GM12878 (cell line): ENCODE data around the gene ZFAND2B. TPM values are rescaled to one million over a fixed set of nuclear protein-coding genes. Genes with fewer than 3 reads are reported as not detected.

ENCODE experiments used
- ATAC-seq: fragments of 200-7000 bp; cut with Tn5 transposase; 3 replicates; pipeline ENCODE4 v1.9.1; 2020; ENCODE audit warnings: mild to moderate bottlenecking, moderate library complexity
- BruUV-seq: library from RNA; stranded (reverse); fragments of 400-500 nt; replicated peaks from 2 replicates; lab custom pipeline; 2021; lab: Mats Ljungman, UMichigan
- CTCF ChIA-PET: fragments of 300-600 bp; sonication (Branson Sonifier 250); formaldehyde crosslinking; extraction: SDS; loops from one replicate; lab custom pipeline; 2021; ENCODE audit warnings: inconsistent platforms; lab: Yijun Ruan, JAX
- POLR2A ChIA-PET: fragments of 350-600 bp; formaldehyde crosslinking; extraction: SDS; loops from one replicate; lab custom pipeline; 2021; ENCODE audit warnings: inconsistent platforms; lab: Charles Lee
- RAD21 ChIA-PET: fragments of 300-600 bp; sonication (Branson Sonifier 250); formaldehyde crosslinking; loops from one replicate; lab custom pipeline; 2023; ENCODE audit warnings: antibody characterized with exemption; ENCODE audit not compliant: unreplicated experiment; lab: Charles Lee
- SMC1A ChIA-PET: fragments of 300-600 bp; sonication (Branson Sonifier 250); formaldehyde crosslinking; loops from one replicate; lab custom pipeline; 2023; ENCODE audit not compliant: unreplicated experiment, uncharacterized antibody; lab: Charles Lee
- DNase-seq: peaks from one replicate; pipeline ENCODE4 v3.0.0-alpha.2; 2011; ENCODE audit warnings: low read depth, low spot score
- FAIRE-seq: peaks from 3 replicates; lab custom pipeline; 2011; peaks lifted over from hg19 to GRCh38; lab: Jason Lieb, UNC
- H2AFZ ChIP-seq: 2 replicates; pipeline ENCODE4 v1.6.0; 2011; ENCODE audit warnings: low read depth, low read length, control low read depth; ENCODE audit not compliant: control insufficient read depth
- H3K27ac ChIP-seq: 2 replicates; pipeline ENCODE4 v1.5.1; 2011; ENCODE audit warnings: control low read depth; ENCODE audit not compliant: control insufficient read depth, insufficient read depth
- H3K27me3 ChIP-seq, 2 experiments: replicated peaks in 1 of 2; 2 replicates each; pipeline versions ENCODE4 v1.6.0 to v1.6.1; 2011; ENCODE audit warnings: low read length in 1 of 2; ENCODE audit not compliant: control insufficient read depth in 2 of 2, insufficient read depth in 2 of 2
- H3K36me3 ChIP-seq, 2 experiments: 2 replicates each; pipeline ENCODE4 v1.5.1; 2011; ENCODE audit warnings: low read length in 1 of 2; ENCODE audit not compliant: control insufficient read depth in 2 of 2, insufficient read depth in 2 of 2
- H3K4me1 ChIP-seq: 2 replicates; pipeline ENCODE4 v1.6.1; 2011; ENCODE audit warnings: mild to moderate bottlenecking, low read length, moderate library complexity, mixed read lengths; ENCODE audit not compliant: control insufficient read depth, insufficient read depth
- H3K4me2 ChIP-seq: 2 replicates; pipeline ENCODE4 v1.6.0; 2011; ENCODE audit warnings: control low read depth; ENCODE audit not compliant: control insufficient read depth, insufficient read depth
- H3K4me3 ChIP-seq: fragments of 200-600 bp; sonication (generic); 2 replicates; pipeline ENCODE4 v1.5.1; 2016
- H3K79me2 ChIP-seq: 2 replicates; pipeline ENCODE4 v1.6.0; 2011; ENCODE audit warnings: low read length; ENCODE audit not compliant: control insufficient read depth, insufficient read depth
- H3K9ac ChIP-seq: 2 replicates; pipeline ENCODE4 v1.8.0; 2011; ENCODE audit warnings: low read length, control low read depth, mixed read lengths; ENCODE audit not compliant: control insufficient read depth, insufficient read depth
- H3K9me3 ChIP-seq: replicated peaks from 3 replicates; pipeline ENCODE4 v1.5.1; 2011; ENCODE audit warnings: mild to moderate bottlenecking, low read length; ENCODE audit not compliant: control insufficient read depth, insufficient read depth
- H4K20me1 ChIP-seq: 2 replicates; pipeline ENCODE4 v1.6.0; 2011; ENCODE audit not compliant: control insufficient read depth, insufficient read depth
- ATF2 ChIP-seq: IDR thresholded peaks from 2 replicates; pipeline ENCODE4 v1.6.1; 2012; ENCODE audit warnings: low read length, inconsistent platforms
- ATF3 ChIP-seq: IDR thresholded peaks from 2 replicates; pipeline ENCODE4 v1.6.1; 2011; ENCODE audit warnings: low read depth, mild to moderate bottlenecking, low read length, moderate library complexity, borderline replicate concordance; ENCODE audit errors: extremely low read depth
- ATF7 ChIP-seq: fragments of 450-650 bp; IDR thresholded peaks from 2 replicates; pipeline ENCODE4 v1.6.1; 2016; ENCODE audit warnings: low read depth, mild to moderate bottlenecking
- BACH1 ChIP-seq: fragments of 450-650 bp; IDR thresholded peaks from 2 replicates; pipeline ENCODE4 v1.6.1; 2017; ENCODE audit warnings: mild to moderate bottlenecking, borderline replicate concordance
- BHLHE40 ChIP-seq, 2 experiments: fragments of 450-650 bp in 1 of 2; IDR thresholded peaks; 2 replicates each; pipeline ENCODE4 v1.6.1; 2011 to 2017; ENCODE audit warnings: low read depth in 2 of 2, borderline replicate concordance in 1 of 2, improper control_type of control experiment in 1 of 2, low read length in 1 of 2, mild to moderate bottlenecking in 1 of 2
- EP300 ChIP-seq, 2 experiments: fragments of 150-350 bp in 1 of 2; IDR thresholded peaks; 2 replicates each; pipeline ENCODE4 v1.6.1; 2011 to 2012; ENCODE audit warnings: low read depth in 2 of 2, low read length in 2 of 2, borderline replicate concordance in 1 of 2, improper control_type of control experiment in 1 of 2, inconsistent platforms in 1 of 2; ENCODE audit not compliant: control insufficient read depth in 1 of 2
- GABPA ChIP-seq: IDR thresholded peaks from 2 replicates; pipeline ENCODE4 v1.6.1; 2014; ENCODE audit warnings: antibody characterized with exemption, low read depth, mild to moderate bottlenecking, inconsistent platforms
- HDAC6 ChIP-seq: fragments of 200-600 bp; sonication (generic); IDR thresholded peaks from one replicate; pipeline ENCODE4 v1.8.0; 2017; ENCODE audit warnings: antibody characterized with exemption; ENCODE audit not compliant: unreplicated experiment
- NFIC ChIP-seq: IDR thresholded peaks from 2 replicates; pipeline ENCODE4 v1.6.1; 2012; ENCODE audit warnings: low read depth, mild to moderate bottlenecking, inconsistent platforms, low read length, moderate library complexity
- RELB ChIP-seq: fragments of 450-650 bp; IDR thresholded peaks from 2 replicates; pipeline ENCODE4 v1.6.1; 2017; ENCODE audit warnings: low read depth, mild to moderate bottlenecking, moderate library complexity
- SPI1 ChIP-seq: IDR thresholded peaks from 2 replicates; pipeline ENCODE4 v1.6.1; 2011; ENCODE audit warnings: low read depth, mild to moderate bottlenecking, low read length, moderate library complexity, borderline replicate concordance; ENCODE audit not compliant: insufficient read depth
- TCF12 ChIP-seq: IDR thresholded peaks from 2 replicates; pipeline ENCODE4 v1.6.1; 2011; ENCODE audit warnings: low read depth, mild to moderate bottlenecking, low read length
- ZSCAN29 ChIP-seq: fragments of 450-650 bp; IDR thresholded peaks from 2 replicates; pipeline ENCODE4 v1.6.1; 2017; ENCODE audit warnings: mild to moderate bottlenecking, moderate library complexity
- WGBS: methylation state at CpG from one replicate; pipeline ENCODE4 v1.1.6; 2016; ENCODE audit warnings: low lambda C conversion rate; ENCODE audit not compliant: insufficient replicate concordance, insufficient coverage; ENCODE audit errors: missing lambda C conversion rate; 5-methylcytosine and 5-hydroxymethylcytosine counted together
- in situ Hi-C: fragments of 300-500 bp; cut with MboI; formaldehyde crosslinking; loops from 9 replicates; pipeline ENCODE4 v1.14.3; 2018; ENCODE audit warnings: mixed read lengths
- intact Hi-C: fragments of 100-400 bp; cut with micrococcal nuclease; formaldehyde crosslinking; loops from one replicate; pipeline ENCODE4 v1.14.2; 2022; ENCODE audit not compliant: unreplicated experiment
- polyA plus RNA-seq, 11 experiments: library from polyadenylated mRNA; depleted of rRNA in 4 of 11; unstranded in 6 of 11; stranded (reverse) in 5 of 11; fragments of >200 nt; fragmentation: Nextera tagmentation in 4 of 11; fragmentation: Illumina TruSeq in 1 of 11; extraction: Ambion mirVana in 4 of 11; extraction: Trizol in 1 of 11; gene quantifications; 1 replicate in 1 of 11; 2 replicates in 10 of 11; pipeline versions ENCODE4 v1.2.1 to v1.2.3, GENCODE V29; 2011 to 2016; ENCODE audit warnings: inconsistent platforms in 2 of 11, missing spikeins in 2 of 11, low read depth in 1 of 11
- total RNA-seq, 4 experiments: library from RNA; depleted of rRNA in 3 of 4; stranded (reverse); fragments of >200 nt in 3 of 4; fragmentation: Illumina TruSeq in 1 of 4; extraction: Trizol in 1 of 4; gene quantifications; 2 replicates each; pipeline versions ENCODE4 v1.2.1 to v1.2.3, GENCODE V29; 2013 to 2021
- TF ChIP-seq, protein P1 (sequence below): fragments of 450-650 bp; IDR thresholded peaks from 2 replicates; pipeline ENCODE4 v1.6.1; 2016; ENCODE audit warnings: mild to moderate bottlenecking
- TF ChIP-seq, protein P2 (sequence below): fragments of 450-650 bp; IDR thresholded peaks from 2 replicates; pipeline ENCODE4 v1.6.1; 2014; ENCODE audit warnings: mild to moderate bottlenecking

The ZFAND2B gene
- total and polyA plus RNA-seq, 10 of the 15 experiments (the other 5 are each of a cell fraction or from before 2014, with no cell fraction given): 5.4 to 28.1 (median 22.4) TPM

- Histone ChIP-seq H3K27ac (no peak overlapping the region), H3K4me2 (peak overlapping the region; percentile 92), H4K20me1 (0 out of 2 replicates have a peak, but pooled peaks cover 3% of the 10 kb centered on the region), H3K36me3 (peaks cover 8 to 9% of the 10 kb centered on the region in 2 experiments), H2AFZ (peak overlapping the region; percentile 92), H3K79me2 (peaks cover 38% of the 10 kb centered on the region), H3K27me3 (no peaks in the 10 kb centered on the region), H3K4me1 (peaks cover 16% of the 10 kb centered on the region), H3K9me3 (no peaks in the 10 kb centered on the region), H3K9ac (peak overlapping the region; percentile 50; the same call in 1 of the 2 replicates), H3K4me3 (peak overlapping the region; percentile 86)
- 6% methylated on average over 12 of the region's 12 CpGs for WGBS
- ChIA-PET SMC1A (interaction anchor here (0.7 to 8.6 kb wide), 9 partner anchors 9 to 359 kb away, joined by 3 to 98 read pairs (median 4); partner anchors contain the start of genes ABCB6, DNAJB2, GLB1L and STK16), CTCF (interaction anchor here (0.6 to 6.1 kb wide), 16 partner anchors 10 to 357 kb away, joined by 3 to 65 read pairs (median 4); partner anchors contain the start of genes CNPPD1, DNAJB2, GLB1L and NHEJ1), POLR2A (interaction anchor here (0.8 to 9.0 kb wide), 16 partner anchors 9 to 368 kb away, joined by 3 to 160 read pairs (median 4); partner anchors contain the start of genes ABCB6, ANKZF1, ATG9A and DNAJB2), RAD21 (interaction anchor here (0.8 to 5.1 kb wide), 11 partner anchors 9 to 134 kb away, joined by 3 to 53 read pairs (median 5); partner anchors contain the start of genes ANKZF1, ATG9A, DNAJB2 and GLB1L)
- intact Hi-C loops: loop anchor here (2.0 kb wide), 1 partner anchor 94 kb away; the partner anchor contains the start of gene NHEJ1
- in situ Hi-C loops: no loop called here
- no peak for DNase-seq
- no TSS peak for BruUV-seq
- ATAC-seq: peak; percentile 29
- peak; percentile 81 for FAIRE-seq
- TF ChIP-seq EP300 (IDR thresholded peaks at IDR 0.05; ENCODE audit: borderline replicate concordance in 1 of 2, control insufficient read depth in 1 of 2, low read depth in 2 of 2, low read length in 2 of 2): no peak
- no peak for TF ChIP-seq TCF12
- no peak for TF ChIP-seq RELB
- 0 out of 4 replicates have a peak, but pooled peaks of 1 of the 2 experiments have one; percentile 2 for TF ChIP-seq BHLHE40 (IDR thresholded peaks at IDR 0.05; ENCODE audit: borderline replicate concordance in 1 of 2, low read depth in 2 of 2, low read length in 1 of 2)
- TF ChIP-seq ATF7: peak; percentile 89
- no peak for TF ChIP-seq NFIC
- TF ChIP-seq, protein P1, sequence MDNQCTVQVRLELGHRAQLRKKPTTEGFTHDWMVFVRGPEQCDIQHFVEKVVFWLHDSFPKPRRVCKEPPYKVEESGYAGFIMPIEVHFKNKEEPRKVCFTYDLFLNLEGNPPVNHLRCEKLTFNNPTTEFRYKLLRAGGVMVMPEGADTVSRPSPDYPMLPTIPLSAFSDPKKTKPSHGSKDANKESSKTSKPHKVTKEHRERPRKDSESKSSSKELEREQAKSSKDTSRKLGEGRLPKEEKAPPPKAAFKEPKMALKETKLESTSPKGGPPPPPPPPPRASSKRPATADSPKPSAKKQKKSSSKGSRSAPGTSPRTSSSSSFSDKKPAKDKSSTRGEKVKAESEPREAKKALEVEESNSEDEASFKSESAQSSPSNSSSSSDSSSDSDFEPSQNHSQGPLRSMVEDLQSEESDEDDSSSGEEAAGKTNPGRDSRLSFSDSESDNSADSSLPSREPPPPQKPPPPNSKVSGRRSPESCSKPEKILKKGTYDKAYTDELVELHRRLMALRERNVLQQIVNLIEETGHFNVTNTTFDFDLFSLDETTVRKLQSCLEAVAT: peak; percentile 29; the same call in 1 of the 2 replicates
- TF ChIP-seq ATF3: no peak
- 0 out of 2 replicates have a peak, but pooled peaks have one; percentile 5 for TF ChIP-seq SPI1
- TF ChIP-seq, protein P2, sequence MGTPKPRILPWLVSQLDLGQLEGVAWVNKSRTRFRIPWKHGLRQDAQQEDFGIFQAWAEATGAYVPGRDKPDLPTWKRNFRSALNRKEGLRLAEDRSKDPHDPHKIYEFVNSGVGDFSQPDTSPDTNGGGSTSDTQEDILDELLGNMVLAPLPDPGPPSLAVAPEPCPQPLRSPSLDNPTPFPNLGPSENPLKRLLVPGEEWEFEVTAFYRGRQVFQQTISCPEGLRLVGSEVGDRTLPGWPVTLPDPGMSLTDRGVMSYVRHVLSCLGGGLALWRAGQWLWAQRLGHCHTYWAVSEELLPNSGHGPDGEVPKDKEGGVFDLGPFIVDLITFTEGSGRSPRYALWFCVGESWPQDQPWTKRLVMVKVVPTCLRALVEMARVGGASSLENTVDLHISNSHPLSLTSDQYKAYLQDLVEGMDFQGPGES: no peak
- TF ChIP-seq BACH1: no peak; the same call in 1 of the 2 replicates
- TF ChIP-seq HDAC6: no peak
- no peak for TF ChIP-seq ZSCAN29
- 0 out of 2 replicates have a peak, but pooled peaks have one; percentile 26 for TF ChIP-seq ATF2
- no peak for TF ChIP-seq GABPA
Measured at GRCh38 chr2:219254590-219255201, 48.1 kb downstream of the ZFAND2B start.
